Sigmoid colon (tissue), 3 donors: ENCODE measurements around the gene PRADC1.

Experiments
- CTCF ChIP-seq, 4 experiments: fragments of 450-650 bp in 3 of 4; fragments of 200-600 bp in 1 of 4; IDR thresholded peaks; one replicate each; pipeline ENCODE4 v1.5.1; 2016 to 2019; ENCODE audit warnings: antibody characterized with exemption in 4 of 4, mild to moderate bottlenecking in 3 of 4, moderate library complexity in 2 of 4
- POLR2A ChIP-seq, 2 donors: fragments of 450-650 bp; IDR thresholded peaks; one replicate each; pipeline ENCODE4 v1.6.1; 2016; ENCODE audit warnings: antibody characterized with exemption in 2 of 2, mild to moderate bottlenecking in 2 of 2, moderate library complexity in 2 of 2

- TF ChIP-seq CTCF (IDR thresholded peaks at IDR 0.05) (no peak), POLR2A (IDR thresholded peaks at IDR 0.05) (no peak)
Measured at GRCh38 chr2:73218298-73218697, 14.7 kb downstream of the PRADC1 start.
